DND-41 (cell line): ENCODE data around the gene FMN1.

Experiments
- EZH2 ChIP-seq: IDR thresholded peaks from 3 replicates; pipeline ENCODE4 v1.6.1; 2012; ENCODE audit warnings: borderline replicate concordance, low read depth, mild to moderate bottlenecking, moderate library complexity, low read length, inconsistent platforms; ENCODE audit not compliant: severe bottlenecking
- TF ChIP-seq, protein P1 (sequence below): IDR thresholded peaks from 2 replicates; pipeline ENCODE4 v1.5.1; 2012; ENCODE audit warnings: borderline replicate concordance, low read length, moderate library complexity, mild to moderate bottlenecking; ENCODE audit not compliant: poor library complexity, severe bottlenecking; ENCODE audit errors: extremely low read depth

GRCh38 chr15:32765236-32765635, 429.3 kb downstream of the FMN1 start:
- TF ChIP-seq, protein P1, sequence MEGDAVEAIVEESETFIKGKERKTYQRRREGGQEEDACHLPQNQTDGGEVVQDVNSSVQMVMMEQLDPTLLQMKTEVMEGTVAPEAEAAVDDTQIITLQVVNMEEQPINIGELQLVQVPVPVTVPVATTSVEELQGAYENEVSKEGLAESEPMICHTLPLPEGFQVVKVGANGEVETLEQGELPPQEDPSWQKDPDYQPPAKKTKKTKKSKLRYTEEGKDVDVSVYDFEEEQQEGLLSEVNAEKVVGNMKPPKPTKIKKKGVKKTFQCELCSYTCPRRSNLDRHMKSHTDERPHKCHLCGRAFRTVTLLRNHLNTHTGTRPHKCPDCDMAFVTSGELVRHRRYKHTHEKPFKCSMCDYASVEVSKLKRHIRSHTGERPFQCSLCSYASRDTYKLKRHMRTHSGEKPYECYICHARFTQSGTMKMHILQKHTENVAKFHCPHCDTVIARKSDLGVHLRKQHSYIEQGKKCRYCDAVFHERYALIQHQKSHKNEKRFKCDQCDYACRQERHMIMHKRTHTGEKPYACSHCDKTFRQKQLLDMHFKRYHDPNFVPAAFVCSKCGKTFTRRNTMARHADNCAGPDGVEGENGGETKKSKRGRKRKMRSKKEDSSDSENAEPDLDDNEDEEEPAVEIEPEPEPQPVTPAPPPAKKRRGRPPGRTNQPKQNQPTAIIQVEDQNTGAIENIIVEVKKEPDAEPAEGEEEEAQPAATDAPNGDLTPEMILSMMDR, result no peak
- TF ChIP-seq EZH2, result no peak
